SK-N-MC (cell line): ENCODE results near the gene SCTR.

Experiments
- EZH2 ChIP-seq: fragments of 200-600 bp; sonication (generic); IDR thresholded peaks from one replicate; pipeline ENCODE4 v1.6.1; 2017; ENCODE audit warnings: antibody characterized with exemption
- POLR2AphosphoS5 ChIP-seq: IDR thresholded peaks from 2 replicates; pipeline ENCODE4 v1.6.1; 2012; ENCODE audit warnings: mild to moderate bottlenecking, low read depth, low read length, borderline replicate concordance

DNA sequence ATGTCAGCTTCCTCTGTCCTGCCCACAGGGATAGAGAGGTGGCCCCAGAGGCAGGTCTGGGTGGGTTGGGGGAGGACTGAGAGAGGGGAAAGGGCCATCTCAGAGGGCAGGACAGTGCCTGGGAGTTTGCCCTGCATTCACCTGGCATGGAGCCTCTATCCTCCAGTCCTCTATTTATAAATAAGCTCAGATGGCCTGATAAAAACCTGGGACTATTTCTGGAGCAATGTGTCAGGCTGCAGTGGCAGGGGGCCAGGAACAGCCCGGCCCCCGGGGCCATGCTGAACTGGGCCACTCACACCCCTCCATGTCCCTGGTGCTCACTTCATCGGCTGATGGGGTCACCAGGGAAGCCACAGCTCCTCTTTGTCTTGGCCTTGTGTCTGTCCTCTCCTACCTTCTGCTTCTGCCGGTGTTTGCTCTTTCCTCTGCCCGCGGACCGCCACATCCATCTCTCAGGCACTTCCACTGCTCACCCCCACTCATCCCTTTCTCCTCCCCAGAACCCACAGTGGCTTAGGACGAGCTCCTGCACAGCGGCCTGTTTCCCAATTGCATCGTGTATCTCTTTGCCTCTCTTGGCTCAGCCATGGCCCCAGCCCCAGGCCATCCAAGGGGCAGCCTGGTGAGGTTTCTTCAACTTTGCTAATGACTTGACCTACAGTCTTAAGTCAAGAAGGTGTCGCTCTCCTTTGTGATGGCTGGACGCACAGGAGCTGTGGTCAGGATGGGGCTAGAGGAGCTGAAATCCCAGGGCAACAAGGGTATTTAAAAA is 38.8 kb downstream of the SCTR start:
- TF ChIP-seq EZH2 (no peak), POLR2AphosphoS5 (no peak)
